Ectodermal cell (in vitro differentiated cells): ENCODE data around the gene PDE6D.
"Not testable (repeated sequence)": the region's sequence is repeated elsewhere in the genome, so short reads cannot be mapped to it uniquely, and the experiment has no call there.

Experiments used
- H3K27ac ChIP-seq: 2 replicates; pipeline ENCODE4 v1.7.0; 2013; ENCODE audit warnings: mild to moderate bottlenecking, low read depth, low read length; ENCODE audit not compliant: insufficient read depth, poor library complexity, severe bottlenecking
- H3K27me3 ChIP-seq: 2 replicates; pipeline ENCODE4 v1.7.0; 2013; ENCODE audit warnings: mild to moderate bottlenecking, low read length; ENCODE audit not compliant: insufficient read depth, control insufficient read depth, poor library complexity, severe bottlenecking
- H3K36me3 ChIP-seq: one replicate; pipeline ENCODE4 v1.7.0; 2013; ENCODE audit warnings: low read length; ENCODE audit not compliant: control insufficient read depth, insufficient read depth
- H3K4me1 ChIP-seq: one replicate; pipeline ENCODE4 v1.7.0; 2013; ENCODE audit warnings: low read length; ENCODE audit not compliant: control insufficient read depth, insufficient read depth
- H3K4me3 ChIP-seq: 2 replicates; pipeline ENCODE4 v1.7.0; 2013; ENCODE audit warnings: low read depth, low read length, control low read depth; ENCODE audit not compliant: insufficient read depth
- H3K9me3 ChIP-seq: 2 replicates; pipeline ENCODE4 v1.7.0; 2013; ENCODE audit warnings: mild to moderate bottlenecking, low read length, moderate library complexity; ENCODE audit not compliant: control insufficient read depth
- whole genome bisulfite sequencing, 2 experiments: methylation state at CpG; one replicate each; pipeline ENCODE4 v1.1.7; 2013; ENCODE audit warnings: missing lambda C conversion rate in 2 of 2; 5-methylcytosine and 5-hydroxymethylcytosine counted together

The PDE6D gene

GRCh38 chr2:231769170-231770136, 11.6 kb downstream of the PDE6D start:
- H3K36me3 ChIP-seq = no peaks in the 10 kb centered on the region
- WGBS, 2 experiments = 89 to 94% methylated on average over 6 of the region's 6 CpGs
- no peaks in the 10 kb centered on the region for H3K27me3 ChIP-seq
- no peaks in the 10 kb centered on the region for H3K4me1 ChIP-seq
- H3K27ac ChIP-seq = no peak overlapping the region
- no peak overlapping the region for H3K4me3 ChIP-seq
- H3K9me3 ChIP-seq = no peaks in the 10 kb centered on the region

GRCh38 chr2:231765496-231765929, 15.6 kb downstream of the PDE6D start:
- no peak overlapping the region for H3K4me3 ChIP-seq
- H3K9me3 ChIP-seq = no peaks in the 10 kb centered on the region
- no peaks in the 10 kb centered on the region for H3K4me1 ChIP-seq
- no peaks in the 10 kb centered on the region for H3K36me3 ChIP-seq
- H3K27me3 ChIP-seq = no peaks in the 10 kb centered on the region
- H3K27ac ChIP-seq = no peak overlapping the region

- no peaks in the 10 kb centered on the region for H3K9me3 ChIP-seq
- WGBS, 2 experiments = 90 to 91% methylated on average over 4 of the region's 4 CpGs
Observed at GRCh38 chr2:231764760-231765159, 16.3 kb downstream of the PDE6D start.

GRCh38 chr2:231764124-231764523, 17.0 kb downstream of the PDE6D start:
- no peak overlapping the region for H3K4me3 ChIP-seq
- H3K27me3 ChIP-seq = no peaks in the 10 kb centered on the region
- no peak overlapping the region for H3K27ac ChIP-seq
- H3K9me3 ChIP-seq = no peaks in the 10 kb centered on the region
- H3K4me1 ChIP-seq = no peaks in the 10 kb centered on the region
- H3K36me3 ChIP-seq = no peaks in the 10 kb centered on the region

More at GRCh38 chr2:231764760-231765159, 16.3 kb downstream of the PDE6D start:
- Histone ChIP-seq H3K27me3 (no peaks in the 10 kb centered on the region), H3K36me3 (no peaks in the 10 kb centered on the region), H3K27ac (no peak overlapping the region), H3K4me1 (no peaks in the 10 kb centered on the region), H3K4me3 (no peak overlapping the region)

- H3K27me3 ChIP-seq = no peaks in the 10 kb centered on the region
- H3K4me3 ChIP-seq = no peak overlapping the region
- no peak overlapping the region for H3K27ac ChIP-seq
- no peaks in the 10 kb centered on the region for H3K4me1 ChIP-seq
- 78 to 89% methylated on average over 2 of the region's 2 CpGs for WGBS, 2 experiments
- no peaks in the 10 kb centered on the region for H3K9me3 ChIP-seq
- no peaks in the 10 kb centered on the region for H3K36me3 ChIP-seq
Observed at GRCh38 chr2:231761735-231762134, 19.3 kb downstream of the PDE6D start.

- 73 to 88% methylated on average over 1 to 2 of the region's 2 CpGs for WGBS, 2 experiments
- Histone ChIP-seq H3K27me3 (no peaks in the 10 kb centered on the region), H3K9me3 (no peaks in the 10 kb centered on the region), H3K27ac (no peak overlapping the region), H3K36me3 (no peaks in the 10 kb centered on the region), H3K4me3 (no peak overlapping the region), H3K4me1 (no peaks in the 10 kb centered on the region)
Observed at GRCh38 chr2:231752061-231752460, 29.0 kb downstream of the PDE6D start.

DNA sequence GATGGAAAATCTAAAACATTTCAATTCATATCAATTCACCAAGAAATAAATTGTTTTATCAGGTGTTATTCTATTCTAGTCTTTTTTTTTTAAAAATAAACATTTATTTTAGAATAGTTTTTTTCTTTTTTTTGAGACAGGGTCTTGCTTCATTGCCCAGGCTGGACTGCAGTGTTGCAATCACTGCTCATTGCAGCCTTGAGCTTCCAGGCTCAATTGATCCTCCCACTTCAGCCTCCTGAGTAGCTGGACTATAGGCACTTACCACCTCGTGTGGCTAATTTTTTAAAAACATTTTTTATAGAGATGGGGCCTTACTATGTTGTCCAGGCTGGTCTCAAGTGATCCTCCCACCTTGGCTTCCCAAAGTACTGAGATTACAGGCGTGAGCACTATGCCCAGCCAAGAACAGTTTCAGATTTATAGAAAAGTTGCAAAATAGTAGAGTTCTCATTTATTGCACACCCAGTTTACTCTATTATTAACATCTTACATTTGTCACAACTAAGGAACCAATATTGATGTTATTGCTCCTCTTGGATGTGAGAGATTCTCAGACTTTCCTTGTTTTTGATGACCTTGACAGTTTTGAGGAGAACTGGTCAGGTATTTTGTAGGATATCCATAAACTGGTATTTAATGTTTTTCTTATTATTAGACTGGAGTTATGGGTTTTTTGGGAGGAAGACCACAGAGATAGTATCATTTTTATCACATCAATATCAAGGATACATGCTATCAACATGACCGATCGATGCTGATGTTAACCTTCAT, 29.9 kb downstream of the PDE6D start:
- Histone ChIP-seq H3K27ac (no peak overlapping the region), H3K9me3 (no peaks in the 10 kb centered on the region)
- 91 to 96% methylated on average over 4 of the region's 4 CpGs for WGBS, 2 experiments

GRCh38 chr2:231749016-231749415, 32.1 kb downstream of the PDE6D start:
- 95% methylated on average over 10 of the region's 10 CpGs for WGBS, 2 experiments
- not testable (repeated sequence) for H3K36me3 ChIP-seq, H3K4me3 ChIP-seq, H3K27ac ChIP-seq, H3K27me3 ChIP-seq, H3K9me3 ChIP-seq, H3K4me1 ChIP-seq

More for the DNA sequence above, 29.9 kb downstream of the PDE6D start:
- Histone ChIP-seq H3K36me3 (no peaks in the 10 kb centered on the region), H3K4me1 (no peaks in the 10 kb centered on the region), H3K27me3 (no peaks in the 10 kb centered on the region), H3K4me3 (no peak overlapping the region)

- H3K4me1 ChIP-seq, H3K4me3 ChIP-seq, H3K27ac ChIP-seq, H3K36me3 ChIP-seq, H3K27me3 ChIP-seq, H3K9me3 ChIP-seq: not testable (repeated sequence)
- 85 to 88% methylated on average over 6 of the region's 6 CpGs for WGBS, 2 experiments
Observed at GRCh38 chr2:231748153-231748896, 32.8 kb downstream of the PDE6D start.
